Peyer's patch (tissue), 4 donors: Measurements from ENCODE around the gene NPPC.

Source experiments
- CTCF ChIP-seq, 6 experiments: fragments of 450-650 bp in 4 of 6; fragments of 200-600 bp in 2 of 6; sonication (generic) in 1 of 6; IDR thresholded peaks; one replicate each; pipeline ENCODE4 v1.5.1; 2017 to 2019; ENCODE audit warnings: antibody characterized with exemption in 6 of 6, mild to moderate bottlenecking in 3 of 6, moderate library complexity in 1 of 6
- POLR2A ChIP-seq, 2 donors: fragments of 450-650 bp; IDR thresholded peaks; one replicate each; pipeline ENCODE4 v1.5.1; 2017; ENCODE audit warnings: antibody characterized with exemption in 2 of 2, mild to moderate bottlenecking in 2 of 2, moderate library complexity in 2 of 2

- no peak for TF ChIP-seq CTCF (IDR thresholded peaks at IDR 0.05)
- no peak for TF ChIP-seq POLR2A (IDR thresholded peaks at IDR 0.05)
These were observed 38.9 kb upstream of the NPPC start for GRCh38 chr2:231965102-231965501.
